Naive thymus-derived CD4-positive, alpha-beta T cell (primary cell): Measurements from ENCODE around the gene HGFAC. TPM values are rescaled to one million over a fixed set of nuclear protein-coding genes. Genes with fewer than 3 reads are reported as not detected.
A peak's percentile ranks its signal among the peaks of the same experiment; 100 is the strongest.

Experiments used
- ATAC-seq: fragments of 150-1000 bp; cut with Tn5 transposase; 2 replicates; pipeline ENCODE4 v1.10.0; 2021; ENCODE audit warnings: mild to moderate bottlenecking, moderate library complexity
- CTCF ChIA-PET: fragments of 350-600 bp; sonication (Branson Sonifier 250); formaldehyde crosslinking; loops from one replicate; lab custom pipeline; 2021; ENCODE audit warnings: antibody characterized with exemption; lab: Charles Lee
- POLR2A ChIA-PET: fragments of 350-600 bp; sonication (Branson Sonifier 250); formaldehyde crosslinking; loops from one replicate; lab custom pipeline; 2021; ENCODE audit warnings: antibody characterized with exemption, inconsistent platforms; lab: Charles Lee
- DNase-seq, 9 donors: peaks; one replicate each; pipeline versions ENCODE4 v3.0.0 to v3.0.0-alpha.2; 2020 to 2022; ENCODE audit warnings: mixed read lengths in 1 of 9
- H3K27ac ChIP-seq: one replicate; pipeline ENCODE4 v1.7.0; 2013; ENCODE audit warnings: mild to moderate bottlenecking, low read depth, low read length, moderate library complexity
- H3K27me3 ChIP-seq, 2 donors: one replicate each; pipeline ENCODE4 v1.7.0; 2013; ENCODE audit warnings: low read length in 2 of 2, mild to moderate bottlenecking in 2 of 2, moderate library complexity in 2 of 2; ENCODE audit not compliant: control insufficient read depth in 2 of 2, insufficient read depth in 2 of 2
- H3K36me3 ChIP-seq, 3 experiments: 1 replicate in 2 of 3; 2 replicates in 1 of 3; pipeline ENCODE4 v1.7.0; 2013; ENCODE audit warnings: low read length in 3 of 3, mild to moderate bottlenecking in 3 of 3, moderate library complexity in 1 of 3; ENCODE audit not compliant: insufficient read depth in 3 of 3, control insufficient read depth in 2 of 3
- H3K4me1 ChIP-seq, 2 donors: one replicate each; pipeline ENCODE4 v1.7.0; 2013; ENCODE audit warnings: low read length in 2 of 2, mild to moderate bottlenecking in 2 of 2, moderate library complexity in 1 of 2; ENCODE audit not compliant: control insufficient read depth in 2 of 2, insufficient read depth in 2 of 2
- H3K4me3 ChIP-seq: 2 replicates; pipeline ENCODE4 v1.7.0; 2013; ENCODE audit warnings: mild to moderate bottlenecking, low read length
- H3K9me3 ChIP-seq, 3 experiments: 1 replicate in 2 of 3; 2 replicates in 1 of 3; pipeline ENCODE4 v1.7.0; 2013; ENCODE audit warnings: low read length in 3 of 3; ENCODE audit not compliant: control insufficient read depth in 2 of 3
- H3K27ac Mint-ChIP-seq, 9 donors: one replicate each; pipeline ENCODE4 v1.8.0; 2020 to 2022; ENCODE audit warnings: mixed read lengths in 9 of 9, mild to moderate bottlenecking in 8 of 9, moderate library complexity in 5 of 9, inconsistent platforms in 2 of 9
- H3K27me3 Mint-ChIP-seq, 5 donors: one replicate each; pipeline ENCODE4 v1.8.0; 2021 to 2022; ENCODE audit warnings: mixed read lengths in 5 of 5, mild to moderate bottlenecking in 1 of 5
- H3K36me3 Mint-ChIP-seq, 5 donors: one replicate each; pipeline ENCODE4 v1.8.0; 2020 to 2022; ENCODE audit warnings: mixed read lengths in 5 of 5, mild to moderate bottlenecking in 3 of 5, inconsistent platforms in 1 of 5
- H3K4me1 Mint-ChIP-seq, 7 donors: one replicate each; pipeline ENCODE4 v1.8.0; 2020 to 2022; ENCODE audit warnings: mixed read lengths in 7 of 7, mild to moderate bottlenecking in 3 of 7, inconsistent platforms in 1 of 7
- H3K4me3 Mint-ChIP-seq, 10 donors: one replicate each; pipeline ENCODE4 v1.8.0; 2020 to 2022; ENCODE audit warnings: mild to moderate bottlenecking in 10 of 10, mixed read lengths in 10 of 10, moderate library complexity in 6 of 10, inconsistent platforms in 2 of 10
- H3K9me3 Mint-ChIP-seq, 11 donors: one replicate each; pipeline ENCODE4 v1.8.0; 2020 to 2022; ENCODE audit warnings: mixed read lengths in 11 of 11, mild to moderate bottlenecking in 4 of 11, inconsistent platforms in 1 of 11, moderate library complexity in 1 of 11
- intact Hi-C, 2 donors: fragments of 100-400 bp; cut with micrococcal nuclease; formaldehyde crosslinking; loops; one replicate each; pipeline ENCODE4 v1.15.1; 2023
- polyA plus RNA-seq, 2 donors: library from polyadenylated mRNA; unstranded; fragments of 300-500 nt; fragmentation: Illumina TruSeq; gene quantifications; one replicate each; pipeline ENCODE4 v1.2.3, GENCODE V29; 2021
- total RNA-seq, 6 experiments: library from RNA in 5 of 6; stranded (reverse) in 5 of 6; gene quantifications; 1 replicate in 5 of 6; 2 replicates in 1 of 6; pipeline ENCODE4 v1.2.3 and lab custom pipeline; 2021 to 2026

The HGFAC gene
- total and polyA plus RNA-seq, 7 experiments from 2014 or later = 0.54 to 0.82 TPM; not detected in 5

GRCh38 chr4:3401436-3402171 is 40.2 kb upstream of the HGFAC start:
- H3K27ac Mint-ChIP-seq = no peak overlapping the region
- H3K27ac ChIP-seq = no peak overlapping the region
- peaks cover 0 to 3% (median 0%) of the 10 kb centered on the region in 11 donors for H3K9me3 Mint-ChIP-seq
- CTCF ChIA-PET = interaction anchor here (0.7 kb wide), 1 partner anchor 9 kb away, joined by 3 read pairs; no protein-coding TSS in a partner anchor
- ATAC-seq (no peak), DNase-seq (no peak)
- peaks cover 0 to 17% (median 5%) of the 10 kb centered on the region in 5 donors for H3K36me3 Mint-ChIP-seq
- intact Hi-C loops = no loop called here
- H3K27me3 ChIP-seq = no peaks in the 10 kb centered on the region
- no peaks in the 10 kb centered on the region for H3K36me3 ChIP-seq
- no peaks in the 10 kb centered on the region for H3K4me1 ChIP-seq
- no peaks in the 10 kb centered on the region for H3K9me3 ChIP-seq
- H3K4me3 ChIP-seq = no peak overlapping the region
- no peak overlapping the region for H3K4me3 Mint-ChIP-seq
- peaks cover 0 to 12% (median 0%) of the 10 kb centered on the region in 5 donors for H3K27me3 Mint-ChIP-seq
- POLR2A ChIA-PET = no interaction called here
- peaks cover 0 to 8% (median 0%) of the 10 kb centered on the region in 7 donors for H3K4me1 Mint-ChIP-seq

- H3K36me3 Mint-ChIP-seq = peaks cover 0 to 20% (median 4%) of the 10 kb centered on the region in 5 donors
- ChIA-PET CTCF (interaction anchor here (0.8 kb wide), 1 partner anchor 26 kb away, joined by 3 read pairs; no protein-coding TSS in a partner anchor), POLR2A (no interaction called here)
- H3K4me1 ChIP-seq = no peaks in the 10 kb centered on the region
- ATAC-seq (peak; percentile 73), DNase-seq (no peak)
- no peaks in the 10 kb centered on the region for H3K27me3 ChIP-seq
- H3K27me3 Mint-ChIP-seq = peaks cover 0 to 5% (median 0%) of the 10 kb centered on the region in 5 donors
- H3K27ac Mint-ChIP-seq = no peak overlapping the region
- no peak overlapping the region for H3K4me3 Mint-ChIP-seq
- no peaks in the 10 kb centered on the region for H3K9me3 ChIP-seq
- no peak overlapping the region for H3K4me3 ChIP-seq
- H3K4me1 Mint-ChIP-seq = peaks cover 0 to 8% (median 0%) of the 10 kb centered on the region in 7 donors
- intact Hi-C loops = no loop called here
- peaks cover 0 to 3% (median 0%) of the 10 kb centered on the region in 11 donors for H3K9me3 Mint-ChIP-seq
- H3K36me3 ChIP-seq = no peaks in the 10 kb centered on the region
- H3K27ac ChIP-seq = no peak overlapping the region
Measured at GRCh38 chr4:3402491-3403347, 39.0 kb upstream of the HGFAC start.

GRCh38 chr4:3403348-3403906 is 38.3 kb upstream of the HGFAC start:
- no peaks in the 10 kb centered on the region for H3K27me3 ChIP-seq
- H3K27ac ChIP-seq = no peak overlapping the region
- Mint-ChIP-seq H3K4me1 (peaks cover 0 to 5% (median 0%) of the 10 kb centered on the region in 7 donors), H3K36me3 (peaks cover 0 to 24% (median 4%) of the 10 kb centered on the region in 5 donors), H3K27me3 (peaks cover 0 to 1% (median 0%) of the 10 kb centered on the region in 5 donors), H3K9me3 (peaks cover 0 to 3% (median 0%) of the 10 kb centered on the region in 11 donors), H3K4me3 (no peak overlapping the region), H3K27ac (no peak overlapping the region)
- ChIA-PET POLR2A (no interaction called here), CTCF (no interaction called here)
- H3K4me1 ChIP-seq = no peaks in the 10 kb centered on the region
- intact Hi-C loops = no loop called here
- no peak overlapping the region for H3K4me3 ChIP-seq
- DNase-seq (no peak), ATAC-seq (no peak)
- H3K36me3 ChIP-seq = no peaks in the 10 kb centered on the region
- no peaks in the 10 kb centered on the region for H3K9me3 ChIP-seq

GRCh38 chr4:3404546-3404945 is 37.2 kb upstream of the HGFAC start:
- Histone ChIP-seq H3K4me3 (no peak overlapping the region), H3K36me3 (no peaks in the 10 kb centered on the region), H3K27me3 (no peaks in the 10 kb centered on the region), H3K27ac (no peak overlapping the region), H3K9me3 (no peaks in the 10 kb centered on the region), H3K4me1 (no peaks in the 10 kb centered on the region)
- Mint-ChIP-seq H3K4me3 (no peak overlapping the region), H3K9me3 (peaks cover 0 to 3% (median 0%) of the 10 kb centered on the region in 11 donors), H3K27me3 (no peaks in the 10 kb centered on the region), H3K36me3 (peaks cover 0 to 24% (median 4%) of the 10 kb centered on the region in 5 donors), H3K27ac (no peak overlapping the region), H3K4me1 (peaks cover 0 to 3% (median 0%) of the 10 kb centered on the region in 7 donors)
- CTCF ChIA-PET = no interaction called here
- intact Hi-C loops = no loop called here
- POLR2A ChIA-PET = no interaction called here
- ATAC-seq (no peak), DNase-seq (no peak)

- H3K36me3 ChIP-seq = no peaks in the 10 kb centered on the region
- H3K27ac ChIP-seq = no peak overlapping the region
- H3K9me3 ChIP-seq = no peaks in the 10 kb centered on the region
- H3K27me3 ChIP-seq = no peaks in the 10 kb centered on the region
- H3K4me3 ChIP-seq = no peak overlapping the region
- POLR2A ChIA-PET = no interaction called here
- Mint-ChIP-seq H3K27me3 (no peaks in the 10 kb centered on the region), H3K4me3 (no peak overlapping the region), H3K9me3 (peaks cover 0 to 3% (median 0%) of the 10 kb centered on the region in 11 donors), H3K36me3 (peaks cover 0 to 21% (median 4%) of the 10 kb centered on the region in 5 donors), H3K27ac (no peak overlapping the region), H3K4me1 (peaks cover 0 to 3% (median 0%) of the 10 kb centered on the region in 7 donors)
- ATAC-seq (no peak), DNase-seq (no peak)
- CTCF ChIA-PET = no interaction called here
- H3K4me1 ChIP-seq = no peaks in the 10 kb centered on the region
- intact Hi-C loops = no loop called here
Measured at GRCh38 chr4:3405176-3405575, 36.6 kb upstream of the HGFAC start.

GRCh38 chr4:3406021-3406420 is 35.7 kb upstream of the HGFAC start:
- no peak overlapping the region for H3K4me3 ChIP-seq
- Mint-ChIP-seq H3K27me3 (no peaks in the 10 kb centered on the region), H3K4me1 (peaks cover 0 to 3% (median 0%) of the 10 kb centered on the region in 7 donors), H3K4me3 (no peak overlapping the region), H3K36me3 (peaks cover 0 to 21% (median 4%) of the 10 kb centered on the region in 5 donors), H3K9me3 (peaks cover 0 to 3% (median 0%) of the 10 kb centered on the region in 11 donors), H3K27ac (no peak overlapping the region)
- H3K4me1 ChIP-seq = no peaks in the 10 kb centered on the region
- intact Hi-C loops = no loop called here
- ChIA-PET POLR2A (no interaction called here), CTCF (no interaction called here)
- no peaks in the 10 kb centered on the region for H3K36me3 ChIP-seq
- H3K27ac ChIP-seq = no peak overlapping the region
- no peak for DNase-seq
- no peaks in the 10 kb centered on the region for H3K27me3 ChIP-seq
- H3K9me3 ChIP-seq = no peaks in the 10 kb centered on the region
- no peak for ATAC-seq
